Central memory CD8-positive, alpha-beta T cell (primary cell): Measurements from ENCODE around the gene GUCD1.

Experiments used
- ATAC-seq: fragments of 150-1000 bp; cut with Tn5 transposase; replicated peaks from 2 replicates; pipeline ENCODE4 v1.10.0; 2022; ENCODE audit warnings: mild to moderate bottlenecking, moderate FRiP score, moderate number of reproducible peaks; ENCODE audit not compliant: poor library complexity, severe bottlenecking; ENCODE audit errors: extremely low read depth
- DNase-seq, 2 donors: peaks; one replicate each; pipeline ENCODE4 v3.0.0; 2021; ENCODE audit warnings: low spot score in 2 of 2
- H3K27ac Mint-ChIP-seq: one replicate; pipeline ENCODE4 v1.8.0; 2022; ENCODE audit warnings: low read depth, mild to moderate bottlenecking, moderate library complexity, mixed read lengths
- H3K27me3 Mint-ChIP-seq: one replicate; pipeline ENCODE4 v1.8.0; 2022; ENCODE audit warnings: mixed read lengths
- H3K36me3 Mint-ChIP-seq: one replicate; pipeline ENCODE4 v1.8.0; 2022; ENCODE audit warnings: mild to moderate bottlenecking, moderate library complexity, mixed read lengths; ENCODE audit not compliant: insufficient read depth
- H3K4me1 Mint-ChIP-seq: one replicate; pipeline ENCODE4 v1.8.0; 2022; ENCODE audit warnings: mixed read lengths
- H3K4me3 Mint-ChIP-seq: one replicate; pipeline ENCODE4 v1.8.0; 2022; ENCODE audit warnings: mild to moderate bottlenecking, moderate library complexity, mixed read lengths
- H3K9me3 Mint-ChIP-seq: one replicate; pipeline ENCODE4 v1.8.0; 2022; ENCODE audit warnings: mixed read lengths

GUCD1 gene

GRCh38 chr22:24525416-24526037 lies 29.4 kb downstream of the GUCD1 start:
- Mint-ChIP-seq H3K27me3 (no peaks in the 10 kb centered on the region), H3K4me3 (no peak overlapping the region), H3K27ac (no peak overlapping the region), H3K36me3 (no peaks in the 10 kb centered on the region), H3K4me1 (peaks cover 6% of the 10 kb centered on the region), H3K9me3 (no peaks in the 10 kb centered on the region)
- ATAC-seq (peak; percentile 94), DNase-seq (peak; percentile 70 to 75)

GRCh38 chr22:24523873-24524272 lies 31.1 kb downstream of the GUCD1 start:
- no peak for ATAC-seq
- H3K36me3 Mint-ChIP-seq, result no peaks in the 10 kb centered on the region
- H3K4me3 Mint-ChIP-seq, result no peak overlapping the region
- H3K4me1 Mint-ChIP-seq, result peaks cover 6% of the 10 kb centered on the region
- no peaks in the 10 kb centered on the region for H3K9me3 Mint-ChIP-seq
- no peak overlapping the region for H3K27ac Mint-ChIP-seq
- H3K27me3 Mint-ChIP-seq, result no peaks in the 10 kb centered on the region
- no peak for DNase-seq

- Mint-ChIP-seq H3K27ac (no peak overlapping the region), H3K36me3 (no peaks in the 10 kb centered on the region), H3K27me3 (no peaks in the 10 kb centered on the region), H3K9me3 (no peaks in the 10 kb centered on the region), H3K4me1 (peaks cover 6% of the 10 kb centered on the region), H3K4me3 (no peak overlapping the region)
- ATAC-seq (no peak), DNase-seq (no peak)
These were observed 33.1 kb downstream of the GUCD1 start for GRCh38 chr22:24521791-24522245.

GRCh38 chr22:24519496-24519895 lies 35.4 kb downstream of the GUCD1 start:
- no peaks in the 10 kb centered on the region for H3K36me3 Mint-ChIP-seq

GRCh38 chr22:24518771-24519485 lies 36.0 kb downstream of the GUCD1 start:
- Mint-ChIP-seq H3K27me3 (no peaks in the 10 kb centered on the region), H3K4me1 (no peaks in the 10 kb centered on the region), H3K4me3 (no peak overlapping the region), H3K36me3 (no peaks in the 10 kb centered on the region), H3K27ac (no peak overlapping the region), H3K9me3 (no peaks in the 10 kb centered on the region)
- DNase-seq (no peak), ATAC-seq (no peak)

More at GRCh38 chr22:24519496-24519895, 35.4 kb downstream of the GUCD1 start:
- ATAC-seq (no peak), DNase-seq (no peak)
- Mint-ChIP-seq H3K4me1 (no peaks in the 10 kb centered on the region), H3K9me3 (no peaks in the 10 kb centered on the region), H3K27me3 (no peaks in the 10 kb centered on the region), H3K4me3 (no peak overlapping the region), H3K27ac (no peak overlapping the region)

- H3K36me3 Mint-ChIP-seq, result no peaks in the 10 kb centered on the region
- no peak overlapping the region for H3K4me3 Mint-ChIP-seq
- H3K4me1 Mint-ChIP-seq, result no peaks in the 10 kb centered on the region
- no peak overlapping the region for H3K27ac Mint-ChIP-seq
- DNase-seq (no peak), ATAC-seq (no peak)
- H3K9me3 Mint-ChIP-seq, result no peaks in the 10 kb centered on the region
- no peaks in the 10 kb centered on the region for H3K27me3 Mint-ChIP-seq
These were observed 36.7 kb downstream of the GUCD1 start for GRCh38 chr22:24518228-24518627.

GRCh38 chr22:24517446-24517845 lies 37.5 kb downstream of the GUCD1 start:
- H3K27me3 Mint-ChIP-seq, result no peaks in the 10 kb centered on the region

GRCh38 chr22:24516301-24516737 lies 38.6 kb downstream of the GUCD1 start:
- no peak overlapping the region for H3K27ac Mint-ChIP-seq
- DNase-seq, result no peak
- no peaks in the 10 kb centered on the region for H3K4me1 Mint-ChIP-seq
- no peaks in the 10 kb centered on the region for H3K9me3 Mint-ChIP-seq
- no peaks in the 10 kb centered on the region for H3K27me3 Mint-ChIP-seq
- ATAC-seq, result no peak
- no peak overlapping the region for H3K4me3 Mint-ChIP-seq
- peaks cover 2% of the 10 kb centered on the region for H3K36me3 Mint-ChIP-seq

More at GRCh38 chr22:24517446-24517845, 37.5 kb downstream of the GUCD1 start:
- ATAC-seq (no peak), DNase-seq (no peak)
- Mint-ChIP-seq H3K4me1 (no peaks in the 10 kb centered on the region), H3K9me3 (no peaks in the 10 kb centered on the region), H3K4me3 (no peak overlapping the region), H3K27ac (no peak overlapping the region), H3K36me3 (peaks cover 2% of the 10 kb centered on the region)

GRCh38 chr22:24515027-24515338 lies 40.0 kb downstream of the GUCD1 start:
- no peaks in the 10 kb centered on the region for H3K27me3 Mint-ChIP-seq
- no peak overlapping the region for H3K4me3 Mint-ChIP-seq
- no peak for ATAC-seq
- no peak for DNase-seq
- H3K4me1 Mint-ChIP-seq, result no peaks in the 10 kb centered on the region
- H3K27ac Mint-ChIP-seq, result no peak overlapping the region
- peaks cover 2% of the 10 kb centered on the region for H3K36me3 Mint-ChIP-seq
- no peaks in the 10 kb centered on the region for H3K9me3 Mint-ChIP-seq

- H3K4me1 Mint-ChIP-seq, result no peaks in the 10 kb centered on the region
- H3K9me3 Mint-ChIP-seq, result no peaks in the 10 kb centered on the region
These were observed 40.5 kb downstream of the GUCD1 start for GRCh38 chr22:24514241-24515026.

GRCh38 chr22:24513378-24514240 lies 41.3 kb downstream of the GUCD1 start:
- H3K4me3 Mint-ChIP-seq, result no peak overlapping the region
- ATAC-seq (no peak), DNase-seq (no peak)
- no peaks in the 10 kb centered on the region for H3K4me1 Mint-ChIP-seq
- no peak overlapping the region for H3K27ac Mint-ChIP-seq
- no peaks in the 10 kb centered on the region for H3K9me3 Mint-ChIP-seq
- H3K27me3 Mint-ChIP-seq, result no peaks in the 10 kb centered on the region
- peaks cover 2% of the 10 kb centered on the region for H3K36me3 Mint-ChIP-seq

More at GRCh38 chr22:24514241-24515026, 40.5 kb downstream of the GUCD1 start:
- H3K27ac Mint-ChIP-seq, result no peak overlapping the region
- no peak for ATAC-seq
- DNase-seq, result no peak
- H3K4me3 Mint-ChIP-seq, result no peak overlapping the region
- H3K27me3 Mint-ChIP-seq, result no peaks in the 10 kb centered on the region
- H3K36me3 Mint-ChIP-seq, result peaks cover 2% of the 10 kb centered on the region

GRCh38 chr22:24512043-24512442 lies 42.9 kb downstream of the GUCD1 start:
- no peak overlapping the region for H3K27ac Mint-ChIP-seq
- H3K9me3 Mint-ChIP-seq, result no peaks in the 10 kb centered on the region
- H3K4me1 Mint-ChIP-seq, result no peaks in the 10 kb centered on the region
- H3K4me3 Mint-ChIP-seq, result no peak overlapping the region
- no peak for ATAC-seq
- no peaks in the 10 kb centered on the region for H3K27me3 Mint-ChIP-seq
- peaks cover 2% of the 10 kb centered on the region for H3K36me3 Mint-ChIP-seq
- DNase-seq, result no peak
